ENCODE results near the gene EML6.

Gene EML6

DNA sequence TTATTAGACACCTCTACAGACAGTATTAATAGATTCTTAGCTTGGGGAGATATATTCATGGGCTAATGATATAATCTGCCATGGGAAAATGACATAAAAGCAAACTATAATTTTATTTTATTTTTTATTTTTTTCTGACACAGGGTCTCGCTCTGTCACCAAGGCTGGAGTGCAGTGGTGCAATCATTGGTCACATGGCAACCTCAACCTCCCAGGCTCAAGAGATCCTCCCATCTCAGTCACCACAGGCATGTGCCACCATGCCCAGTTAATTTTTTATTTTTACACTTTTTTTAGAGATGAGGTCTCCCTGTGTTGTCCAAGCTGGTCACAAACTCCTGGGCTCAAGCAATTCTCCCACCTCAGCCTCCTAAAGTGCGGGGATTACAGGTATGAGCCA is 287.5 kb downstream of the EML6 start:
- FAIRE-seq = no peak

DNA sequence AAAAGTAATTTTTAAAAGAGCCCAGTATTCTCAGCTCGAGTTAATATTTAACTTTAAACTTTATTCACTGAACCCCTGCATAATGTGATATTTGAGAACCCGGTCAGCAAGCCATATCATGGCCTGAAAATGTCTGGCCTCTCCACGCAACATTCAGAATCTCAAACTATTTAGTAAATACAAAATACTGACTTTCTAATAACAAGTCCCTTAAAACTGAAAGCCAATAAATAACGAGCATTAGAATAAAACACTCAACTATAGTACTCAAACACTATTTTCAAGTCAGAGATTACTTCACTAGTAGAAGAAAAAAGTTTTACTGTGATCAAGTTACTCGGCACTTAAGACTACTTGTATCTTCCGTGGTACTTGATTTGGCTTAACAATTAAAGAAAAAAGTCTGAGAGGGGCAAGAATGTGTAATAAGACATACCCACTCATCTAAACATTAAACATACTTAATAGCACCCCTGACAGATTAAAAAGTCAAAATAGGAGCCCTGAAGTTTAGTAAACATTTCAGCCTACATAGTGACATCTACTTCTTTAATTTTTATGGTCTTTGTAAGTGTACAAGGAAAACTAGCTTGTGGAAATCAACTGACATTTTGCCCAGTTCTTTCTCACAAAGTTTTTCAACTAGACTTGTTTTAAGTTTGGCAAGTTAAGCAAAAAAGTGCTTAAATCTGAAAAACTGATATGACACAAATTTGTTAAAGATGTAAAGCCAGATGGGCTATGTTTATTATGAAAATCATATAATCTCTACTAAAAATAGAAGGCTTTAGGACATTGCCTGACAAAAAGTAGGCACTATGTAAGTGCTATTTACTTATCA is 288.6 kb downstream of the EML6 start:
- no peak for FAIRE-seq

DNA sequence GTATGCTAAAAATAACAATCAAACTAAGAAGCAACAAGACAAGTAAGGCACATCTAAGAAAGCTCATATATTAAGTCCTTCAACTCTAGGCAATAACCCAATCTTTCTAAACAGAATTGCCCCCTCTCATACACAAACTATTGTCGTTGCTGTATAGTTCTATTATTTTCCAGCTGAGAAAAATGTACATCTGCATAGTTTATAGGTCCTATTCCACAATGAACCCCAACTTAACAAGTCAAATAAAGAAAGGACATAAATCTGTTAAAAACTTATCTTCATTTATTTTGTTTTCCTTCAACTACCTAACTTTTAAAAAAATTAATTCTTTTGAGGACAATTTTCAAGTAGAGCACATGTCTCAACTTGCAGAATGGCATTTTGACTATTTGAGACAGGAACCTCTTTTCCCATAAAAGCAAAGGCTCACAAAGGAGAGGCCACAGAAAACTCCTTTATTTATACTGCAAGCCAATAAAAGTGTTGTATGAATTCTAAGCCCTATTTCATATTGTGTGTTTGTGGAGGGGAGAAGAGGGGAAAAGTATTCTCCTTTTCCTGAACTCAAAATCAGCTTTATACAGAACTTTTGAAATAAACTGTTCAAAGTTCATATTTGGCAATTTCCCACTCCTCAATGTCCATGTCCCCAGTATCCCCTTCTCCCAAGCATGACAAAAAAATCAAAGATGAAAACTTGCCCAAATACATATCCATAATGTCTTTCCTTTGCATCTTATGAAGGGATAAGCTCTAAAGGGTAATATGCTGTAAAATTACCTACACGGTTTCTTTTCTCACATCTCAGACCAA is 289.4 kb downstream of the EML6 start:
- FAIRE-seq = no peak

DNA sequence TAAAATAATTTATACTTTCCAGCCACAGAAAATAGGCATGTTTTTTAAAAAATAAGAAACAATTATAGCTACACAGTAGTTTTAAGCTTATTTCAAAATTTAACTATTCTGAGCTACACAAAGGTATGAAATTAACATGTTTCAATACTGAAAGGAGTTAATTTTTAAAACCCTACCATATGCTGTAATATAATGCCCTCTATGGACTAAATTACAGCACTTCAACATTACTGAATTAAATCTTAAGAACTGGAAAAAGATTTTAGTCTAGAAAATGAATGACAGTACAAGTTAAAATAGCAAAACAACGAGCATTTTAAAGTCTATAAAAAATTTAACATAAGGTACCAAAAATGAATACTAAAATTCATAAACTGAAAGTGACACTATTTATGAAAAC is 290.5 kb downstream of the EML6 start:
- peak; percentile 36 for FAIRE-seq

DNA sequence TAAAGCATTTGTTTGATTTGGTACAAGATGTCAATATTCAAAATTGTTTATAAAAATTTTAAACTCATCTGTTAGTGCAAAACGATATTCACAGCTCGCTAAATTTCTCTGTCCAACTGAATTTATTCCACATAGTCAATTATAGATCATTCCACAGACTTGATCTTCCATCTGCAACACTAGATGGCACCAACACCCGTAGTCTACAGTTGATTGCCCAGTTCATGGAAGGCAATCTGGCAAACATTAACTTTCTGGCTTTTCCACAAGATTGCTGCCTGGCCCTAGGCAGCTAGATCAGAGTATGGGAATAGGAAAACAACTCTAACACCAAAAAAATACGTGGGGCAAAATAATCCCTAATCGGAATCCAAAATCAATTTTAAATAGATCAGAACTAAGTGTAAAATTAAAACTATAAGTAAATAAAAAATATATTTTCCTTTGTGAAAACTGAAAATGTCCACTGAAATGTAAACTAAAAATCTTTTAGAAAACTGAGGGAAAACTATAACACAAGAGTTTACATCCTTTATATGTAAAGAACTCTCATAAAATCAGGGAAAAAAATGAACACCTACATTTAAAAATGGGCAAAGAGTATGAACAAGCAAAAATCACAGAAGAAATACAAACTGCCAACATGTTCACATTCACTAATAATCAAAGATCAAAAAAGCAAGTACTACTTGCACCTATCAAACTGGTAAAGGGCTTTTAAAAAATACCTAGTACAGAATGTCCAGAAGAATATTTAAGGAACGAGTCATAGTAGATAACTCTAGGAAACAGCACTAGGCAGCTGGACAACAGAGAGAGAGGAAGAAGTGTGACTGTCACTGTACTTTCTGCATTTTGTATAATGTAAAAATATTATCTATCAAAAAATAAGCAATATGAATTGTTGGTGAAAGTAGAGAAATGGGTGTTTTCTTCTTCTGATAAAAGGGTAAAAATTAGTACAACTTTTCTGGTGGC is 291.8 kb downstream of the EML6 start:
- FAIRE-seq = peak; percentile 28

DNA sequence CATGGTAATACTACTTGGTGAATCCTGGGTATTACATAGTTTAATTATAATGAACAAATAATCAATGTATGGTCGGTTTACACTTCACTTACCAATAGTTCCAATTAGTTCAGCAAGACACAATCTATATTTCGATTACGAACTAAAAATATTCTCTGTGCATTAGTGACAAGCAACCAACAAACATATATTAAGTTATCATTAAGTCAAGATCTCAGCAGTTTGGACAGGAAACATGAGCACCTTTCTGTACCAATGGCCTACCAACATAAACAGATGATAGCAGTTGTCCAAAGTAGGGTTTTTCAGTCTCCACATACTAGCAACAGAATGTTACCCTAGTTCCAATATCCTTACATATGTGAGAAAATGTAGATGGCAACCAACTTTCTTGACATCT is 294.0 kb downstream of the EML6 start:
- FAIRE-seq = no peak

DNA sequence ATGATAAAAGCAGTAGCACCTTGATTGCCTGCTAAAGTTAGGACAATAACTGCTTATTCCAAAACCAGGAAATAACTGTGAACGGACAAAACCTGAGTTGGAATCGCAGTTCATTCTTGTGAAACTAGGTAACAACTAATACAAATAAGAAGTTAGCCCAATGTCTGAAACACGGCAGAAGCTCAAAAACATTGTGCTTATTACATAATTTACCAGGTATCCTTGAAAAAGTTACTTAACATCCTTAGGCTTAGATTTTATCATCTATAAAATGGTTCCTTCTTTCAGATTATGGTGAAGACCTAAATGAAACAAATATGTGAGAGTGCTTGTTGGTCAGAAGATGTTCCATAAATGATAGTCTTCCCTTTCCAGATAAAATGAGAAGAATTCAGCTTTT is 294.4 kb downstream of the EML6 start:
- FAIRE-seq = no peak

DNA sequence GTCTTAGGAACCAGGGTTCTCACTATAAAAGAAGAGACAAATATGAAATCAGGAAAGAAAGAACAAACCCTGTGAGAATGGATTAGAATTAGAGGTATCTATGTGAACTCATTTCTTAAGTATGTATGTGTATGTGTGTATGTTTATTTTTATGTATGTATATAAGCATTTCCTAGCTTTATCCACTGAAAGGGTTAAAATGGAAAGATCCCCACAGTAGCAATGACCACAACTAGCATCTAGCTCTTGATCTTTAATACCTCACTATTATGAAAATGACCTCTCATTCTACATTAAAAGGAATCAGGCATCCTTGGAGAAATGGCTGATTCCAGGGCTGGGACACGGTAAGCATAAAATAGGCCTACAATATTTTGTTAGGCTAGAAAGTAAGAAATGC is 295.2 kb downstream of the EML6 start:
- FAIRE-seq = no peak

DNA sequence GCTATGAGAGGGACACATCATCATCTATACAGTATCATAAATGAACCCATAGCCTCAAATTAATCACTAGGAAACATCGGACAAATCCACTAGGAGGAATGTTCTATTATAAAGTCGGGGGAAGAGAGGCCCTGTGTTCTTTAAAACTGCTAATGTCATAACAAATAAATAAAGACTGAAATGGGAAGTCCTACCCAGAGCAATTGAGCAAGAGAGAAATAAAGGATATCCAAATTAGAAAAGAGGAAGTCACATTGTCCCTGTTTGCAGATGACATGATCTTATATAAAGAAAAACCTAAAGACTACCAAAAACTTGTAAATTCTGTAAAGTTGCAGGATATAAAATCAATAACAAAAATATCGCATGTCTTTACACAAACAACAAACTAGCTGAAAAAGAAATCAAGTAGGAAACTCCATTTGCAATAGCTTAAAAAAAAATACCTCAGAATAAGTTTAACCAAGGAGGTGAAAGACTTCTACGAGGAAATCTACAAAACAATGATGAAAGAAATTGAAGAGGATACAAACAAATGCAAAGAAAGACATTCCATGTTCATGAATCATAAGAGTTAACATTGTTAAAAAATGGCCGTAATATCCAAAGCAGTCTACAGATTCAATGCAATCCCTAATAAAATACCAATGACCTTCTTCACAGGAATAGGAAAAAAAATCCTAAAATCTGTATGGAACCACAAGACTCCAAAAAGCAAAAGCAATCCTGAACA is 296.2 kb downstream of the EML6 start:
- no peak for FAIRE-seq
